H1 (cell line): Measurements from ENCODE around the gene INO80C. TPM values are rescaled to one million over a fixed set of nuclear protein-coding genes. Genes with fewer than 3 reads are reported as not detected.

Experiments used
- MAFK ChIP-seq: IDR thresholded peaks from 2 replicates; pipeline ENCODE4 v1.6.1; 2012; ENCODE audit warnings: low read depth, mild to moderate bottlenecking, improper control_type of control experiment, low read length
- RNF2 ChIP-seq: fragments of 200-900, 300-1000 bp; sonication (generic); IDR thresholded peaks from 2 replicates; pipeline ENCODE4 v1.7.1; 2016; ENCODE audit warnings: borderline replicate concordance, low read depth, mild to moderate bottlenecking, antibody characterized with exemption, low read length; ENCODE audit not compliant: poor library complexity, severe bottlenecking; ENCODE audit errors: missing control alignments
- SP2 ChIP-seq: IDR thresholded peaks from 2 replicates; pipeline ENCODE4 v1.6.1; 2012; ENCODE audit warnings: mild to moderate bottlenecking, low read length, inconsistent platforms
- SP4 ChIP-seq: IDR thresholded peaks from 2 replicates; pipeline ENCODE4 v1.6.1; 2012; ENCODE audit warnings: low read length, inconsistent platforms
- TCF12 ChIP-seq: IDR thresholded peaks from 2 replicates; pipeline ENCODE4 v1.6.1; 2011; ENCODE audit warnings: low read depth, mild to moderate bottlenecking, low read length
- polyA plus RNA-seq, 7 experiments: library from polyadenylated mRNA; depleted of rRNA in 3 of 7; stranded (reverse) in 5 of 7; unstranded in 2 of 7; fragments of >200 nt in 5 of 7; fragments of 200-250 nt in 2 of 7; gene quantifications; 1 replicate in 5 of 7; 2 replicates in 1 of 7; 4 replicates in 1 of 7; pipeline versions ENCODE4 v1.2.1 to v1.2.3, GENCODE V29; 2011 to 2013; ENCODE audit warnings: missing spikeins in 2 of 7, mixed read lengths in 2 of 7
- total RNA-seq: library from RNA; stranded (reverse); fragmentation: NEBNext Ultra II Directional; extraction: Animal tissue kit (Norgen Biotek cat#: 25700); gene quantifications from 2 replicates; pipeline ENCODE4 v1.2.1, GENCODE V29; 2021
- TF ChIP-seq, protein P1 (sequence below): IDR thresholded peaks from 2 replicates; pipeline ENCODE4 v1.6.1; 2012; ENCODE audit warnings: low read length, inconsistent platforms
- TF ChIP-seq, protein P2 (sequence below): IDR thresholded peaks from 2 replicates; pipeline ENCODE4 v1.6.1; 2011; ENCODE audit warnings: low read length, improper control_type of control experiment

Gene INO80C
- total and polyA plus RNA-seq, 2 of the 8 experiments (the other 6 are each of a cell fraction or from before 2014, with no cell fraction given): 30.1 to 48.9 TPM

DNA sequence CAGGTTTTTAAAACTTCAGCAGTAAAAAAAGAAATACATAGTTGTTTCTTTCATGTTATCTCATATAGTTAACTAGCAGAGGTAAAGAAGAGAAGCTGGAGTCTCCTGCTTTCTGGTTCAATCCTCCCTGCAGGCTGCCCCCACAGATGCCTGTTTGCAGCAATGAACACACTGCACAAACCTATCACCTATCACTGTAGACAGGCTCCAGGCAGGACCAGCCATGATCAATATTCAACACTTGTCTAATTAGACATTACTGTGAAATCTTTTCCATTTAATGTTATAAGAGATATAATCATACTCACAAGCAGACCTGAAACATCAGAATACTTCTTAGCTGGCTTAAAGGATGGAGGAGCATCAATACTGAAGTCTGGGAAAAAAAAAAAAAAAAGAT lies 19.8 kb downstream of the INO80C start (continued):
- TF ChIP-seq SP4 (no peak), TCF12 (no peak), SP2 (no peak), RNF2 (no peak), MAFK (no peak)
- TF ChIP-seq, protein P1, sequence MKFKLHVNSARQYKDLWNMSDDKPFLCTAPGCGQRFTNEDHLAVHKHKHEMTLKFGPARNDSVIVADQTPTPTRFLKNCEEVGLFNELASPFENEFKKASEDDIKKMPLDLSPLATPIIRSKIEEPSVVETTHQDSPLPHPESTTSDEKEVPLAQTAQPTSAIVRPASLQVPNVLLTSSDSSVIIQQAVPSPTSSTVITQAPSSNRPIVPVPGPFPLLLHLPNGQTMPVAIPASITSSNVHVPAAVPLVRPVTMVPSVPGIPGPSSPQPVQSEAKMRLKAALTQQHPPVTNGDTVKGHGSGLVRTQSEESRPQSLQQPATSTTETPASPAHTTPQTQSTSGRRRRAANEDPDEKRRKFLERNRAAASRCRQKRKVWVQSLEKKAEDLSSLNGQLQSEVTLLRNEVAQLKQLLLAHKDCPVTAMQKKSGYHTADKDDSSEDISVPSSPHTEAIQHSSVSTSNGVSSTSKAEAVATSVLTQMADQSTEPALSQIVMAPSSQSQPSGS: no peak
- TF ChIP-seq, protein P2, sequence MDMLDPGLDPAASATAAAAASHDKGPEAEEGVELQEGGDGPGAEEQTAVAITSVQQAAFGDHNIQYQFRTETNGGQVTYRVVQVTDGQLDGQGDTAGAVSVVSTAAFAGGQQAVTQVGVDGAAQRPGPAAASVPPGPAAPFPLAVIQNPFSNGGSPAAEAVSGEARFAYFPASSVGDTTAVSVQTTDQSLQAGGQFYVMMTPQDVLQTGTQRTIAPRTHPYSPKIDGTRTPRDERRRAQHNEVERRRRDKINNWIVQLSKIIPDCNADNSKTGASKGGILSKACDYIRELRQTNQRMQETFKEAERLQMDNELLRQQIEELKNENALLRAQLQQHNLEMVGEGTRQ: no peak
